Dedifferentiated amniotic fluid mesenchymal stem cell (primary cell): ENCODE results near the gene SKIC8.

Experiments
- DNase-seq: peaks from one replicate; pipeline ENCODE4 v3.0.0-alpha.2; 2016; ENCODE audit errors: extremely low spot score

The SKIC8 gene

DNA sequence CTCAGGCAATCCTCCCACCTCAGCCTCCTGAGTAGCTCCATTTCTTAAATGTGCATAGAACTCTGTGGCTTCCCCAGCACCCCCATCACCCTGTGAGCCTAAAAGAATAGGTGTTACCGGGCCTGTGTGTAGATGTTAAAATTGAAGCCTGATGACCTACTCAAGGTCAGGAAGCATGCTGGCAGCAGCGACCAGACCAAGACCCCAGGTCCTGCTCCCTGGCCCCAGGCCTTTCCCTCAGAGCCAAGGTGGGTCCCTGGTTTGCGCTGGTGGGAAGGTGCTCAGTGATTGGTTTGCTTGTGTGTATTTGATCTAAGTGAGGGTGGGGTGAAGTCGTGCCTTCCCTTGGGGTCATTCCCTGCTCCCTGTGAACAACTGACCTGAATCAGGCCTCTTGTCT lies 22.4 kb upstream of the SKIC8 start:
- DNase-seq = no peak

DNA sequence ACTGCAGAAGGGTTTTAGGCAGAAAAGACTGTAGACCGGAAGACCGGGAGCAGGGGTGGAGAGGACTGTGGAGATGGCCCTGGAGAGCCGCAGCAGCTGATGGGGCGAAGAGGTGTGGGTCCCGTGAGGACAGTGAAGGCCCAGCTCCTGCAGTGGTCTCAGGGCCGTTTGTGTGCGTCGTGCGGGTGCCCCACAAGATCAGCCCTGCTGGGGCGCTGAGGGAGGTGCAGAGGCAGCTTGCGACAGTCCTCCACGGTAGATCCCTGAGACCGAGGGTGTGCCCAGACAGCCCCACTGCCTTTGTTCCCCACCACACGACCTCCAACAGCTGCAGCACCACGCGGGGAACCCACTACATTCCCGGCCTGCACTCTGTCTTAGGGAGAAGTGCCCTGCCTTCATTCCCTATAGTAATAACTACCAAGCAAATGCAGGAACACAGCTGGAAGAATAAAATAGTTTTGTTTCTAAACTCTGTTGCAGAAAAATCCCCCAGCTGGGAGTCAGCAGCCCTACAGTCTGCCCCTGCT lies 21.7 kb upstream of the SKIC8 start:
- no peak for DNase-seq

DNA sequence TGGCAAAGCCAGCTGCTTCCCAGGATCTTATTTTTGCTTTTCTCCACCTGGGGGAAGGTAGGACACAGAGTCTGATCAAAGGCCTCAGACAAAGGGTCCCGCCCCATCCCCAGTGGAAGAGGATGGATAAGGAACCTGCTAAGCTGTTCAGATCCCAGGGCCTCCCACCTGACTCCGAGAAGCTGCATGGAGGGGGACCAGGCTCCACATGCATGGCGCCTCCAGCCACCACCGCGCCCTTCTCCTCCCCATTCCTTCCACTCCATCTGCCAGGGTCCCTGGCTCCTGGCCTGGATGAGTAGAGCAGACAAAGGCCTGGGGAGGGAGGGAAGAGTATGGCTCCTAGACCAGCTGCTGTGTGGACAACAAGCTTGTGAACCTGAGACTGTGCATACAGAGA lies 20.8 kb upstream of the SKIC8 start:
- no peak for DNase-seq

DNA sequence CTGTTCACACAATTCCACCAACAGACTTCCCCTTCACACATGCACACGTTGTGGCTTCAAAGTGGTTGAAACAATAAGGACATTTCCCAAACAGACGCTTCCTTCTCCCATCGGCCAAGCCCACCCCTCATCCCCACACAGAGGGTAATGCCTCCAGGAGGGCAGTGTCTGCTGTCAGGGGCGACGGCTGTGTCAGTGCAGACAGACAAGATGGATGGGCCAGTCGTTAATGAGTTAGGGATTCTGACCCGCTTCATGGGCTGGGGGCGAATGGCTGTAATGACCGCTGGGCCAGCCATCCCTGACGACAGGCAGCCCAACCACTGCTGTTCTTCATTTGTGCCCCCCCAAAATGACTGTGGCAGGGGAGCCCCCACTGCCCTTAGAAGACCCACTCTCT lies 20.2 kb upstream of the SKIC8 start:
- DNase-seq = no peak

DNA sequence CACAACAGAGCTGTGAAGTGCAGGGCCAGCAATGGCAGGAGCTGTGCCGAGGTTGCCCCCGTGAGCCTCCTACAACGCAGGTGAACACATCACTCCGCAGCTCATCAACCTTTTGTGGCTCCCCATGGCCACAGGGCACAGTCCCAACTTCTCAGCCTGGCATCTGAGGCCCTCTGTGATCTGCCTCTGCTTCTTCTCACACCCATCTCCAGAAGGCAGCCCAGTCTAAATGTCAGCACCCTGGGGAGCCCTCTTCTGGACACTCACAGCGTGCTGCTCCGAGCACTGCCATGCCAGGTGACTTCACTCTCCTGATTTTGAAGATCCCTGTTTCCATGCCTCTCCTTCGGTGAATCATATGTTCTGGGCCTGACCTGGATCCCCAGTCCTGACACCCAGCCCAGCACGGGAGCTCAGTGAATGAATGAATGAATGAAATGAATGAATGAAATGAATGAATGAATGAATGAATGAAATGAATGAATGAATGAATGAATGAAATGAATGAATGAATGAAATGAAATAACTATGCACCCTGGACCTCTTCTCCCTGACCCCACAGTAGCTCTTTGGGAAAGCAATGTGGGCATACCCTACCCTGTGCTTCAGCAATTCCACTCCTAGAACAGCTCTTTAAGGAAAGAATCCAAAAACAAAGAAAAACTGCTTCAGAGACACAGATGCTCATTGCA lies 17.9 kb upstream of the SKIC8 start:
- no peak for DNase-seq

DNA sequence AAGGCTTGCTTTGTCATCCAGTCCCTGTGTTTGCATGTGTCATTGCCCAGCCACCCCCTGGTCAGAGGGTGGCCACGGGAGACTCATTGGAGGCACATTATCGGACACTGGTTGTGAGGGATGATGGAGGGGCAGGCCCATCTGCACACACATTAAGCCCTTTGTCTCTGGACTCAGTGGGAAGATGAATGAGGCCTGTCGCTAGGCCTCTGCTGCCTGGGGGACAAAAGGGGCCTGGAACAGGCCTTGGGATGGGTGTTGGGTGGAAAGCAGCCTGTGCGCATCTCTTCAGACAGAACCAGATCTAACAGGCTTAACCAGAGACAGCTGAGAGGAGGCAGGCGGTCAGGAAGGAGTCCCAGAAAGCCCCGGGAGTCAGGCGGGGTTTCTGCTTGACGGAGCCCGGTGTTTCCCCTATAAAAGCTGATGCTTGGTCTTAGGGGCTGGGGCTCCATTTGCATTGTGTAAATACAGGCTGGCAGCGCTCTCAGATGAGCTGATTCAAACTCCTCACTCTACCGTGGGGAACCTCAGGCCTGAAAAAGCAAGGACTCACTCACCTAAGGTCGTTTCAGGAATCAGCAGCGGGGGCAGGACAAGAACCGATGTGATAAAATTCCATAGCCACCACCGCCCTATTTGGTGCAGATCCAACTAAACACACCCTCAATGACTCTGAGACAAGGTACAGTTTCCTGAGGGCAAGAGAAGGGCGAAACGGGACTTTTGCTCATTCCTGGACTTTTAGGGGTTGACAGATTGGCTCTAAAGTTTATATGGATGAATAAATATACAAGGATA lies 17.1 kb upstream of the SKIC8 start:
- DNase-seq = no peak

DNA sequence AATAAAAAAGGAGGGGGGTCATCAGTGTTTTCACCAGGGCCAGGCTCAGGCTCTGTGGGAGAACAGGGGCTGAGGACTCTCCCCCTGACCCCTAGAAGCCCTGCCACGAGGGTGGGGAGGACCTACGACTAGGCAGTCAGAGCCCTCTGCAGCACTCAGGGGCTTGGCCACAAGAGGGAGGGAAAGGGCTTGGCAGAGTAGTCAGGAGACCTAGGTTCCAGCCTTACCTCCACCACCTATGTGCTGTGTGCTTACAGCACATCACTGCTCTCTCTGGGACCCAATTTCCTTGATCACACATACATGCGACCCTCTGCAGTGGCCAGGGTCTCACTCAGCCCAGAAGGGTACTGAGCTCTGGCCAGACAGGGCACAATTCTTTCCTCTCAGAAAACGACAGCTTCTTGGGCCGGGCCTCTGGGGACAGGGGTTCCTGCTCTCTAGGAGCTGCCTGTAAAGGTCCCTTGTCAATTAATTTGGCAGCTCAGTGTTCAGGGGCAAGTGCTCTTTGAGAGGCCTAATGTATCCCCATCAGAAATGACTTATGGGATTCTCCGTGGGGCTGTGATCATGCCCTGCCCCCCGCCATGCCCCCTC lies 16.4 kb upstream of the SKIC8 start:
- DNase-seq = no peak

DNA sequence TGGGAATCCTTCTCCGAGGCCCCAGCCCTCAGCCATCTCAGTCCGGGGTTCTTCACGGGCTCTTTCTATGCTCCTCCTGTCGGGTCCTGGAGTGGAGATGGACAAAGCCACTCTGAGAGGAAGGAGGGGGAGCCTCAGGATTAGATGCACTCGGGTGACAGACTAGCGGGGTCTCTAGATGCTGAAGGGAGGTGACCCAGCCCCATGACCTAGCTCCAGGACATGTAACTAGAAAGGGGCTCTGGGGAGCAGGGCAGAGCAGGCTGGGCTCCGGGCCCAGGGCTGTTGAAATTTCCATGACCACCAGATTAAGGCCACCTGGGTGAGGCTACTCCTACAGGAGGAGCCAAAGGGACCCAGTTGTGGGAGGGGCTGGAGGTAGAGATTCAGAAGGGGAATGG lies 14.8 kb upstream of the SKIC8 start:
- no peak for DNase-seq

DNA sequence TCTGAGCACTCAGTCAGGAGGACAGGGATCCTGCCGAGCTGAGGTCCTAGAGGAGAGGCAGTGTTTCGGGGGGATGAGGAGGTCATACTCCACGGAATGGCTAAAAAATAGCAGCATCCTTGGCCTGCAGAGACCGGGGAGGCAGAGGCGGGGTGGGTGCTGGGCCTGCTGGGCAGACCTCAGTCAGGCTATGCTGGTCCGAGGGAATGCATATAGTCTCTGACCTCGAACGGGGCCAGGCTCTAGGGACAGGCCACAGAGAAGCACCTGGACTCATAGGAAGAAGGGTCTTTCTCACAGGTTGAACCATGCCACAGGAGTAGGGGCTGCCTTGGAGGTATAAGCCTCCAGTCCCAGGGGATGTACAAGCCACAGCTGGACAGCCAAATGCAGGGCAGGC lies 14.0 kb upstream of the SKIC8 start:
- DNase-seq = no peak

DNA sequence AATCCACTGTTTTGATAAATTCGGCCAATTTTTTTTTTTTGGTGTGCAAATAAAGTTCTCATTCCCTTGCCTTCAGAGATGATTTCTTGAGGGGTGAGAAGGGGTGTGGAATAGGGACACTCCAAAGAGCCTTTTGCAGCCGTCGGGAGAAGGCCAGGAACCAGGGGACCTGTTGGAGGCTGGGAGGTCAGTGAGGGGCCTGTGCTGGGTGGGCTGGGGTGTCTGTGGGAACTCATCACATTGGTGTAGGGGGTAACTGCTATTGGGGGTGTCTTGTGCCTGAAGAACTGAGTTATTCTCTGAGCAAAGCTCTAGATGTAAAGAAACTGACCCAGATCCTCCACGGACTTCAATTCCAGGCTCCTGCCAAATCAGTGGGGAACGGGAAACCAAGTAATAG lies 13.5 kb upstream of the SKIC8 start:
- DNase-seq = no peak

DNA sequence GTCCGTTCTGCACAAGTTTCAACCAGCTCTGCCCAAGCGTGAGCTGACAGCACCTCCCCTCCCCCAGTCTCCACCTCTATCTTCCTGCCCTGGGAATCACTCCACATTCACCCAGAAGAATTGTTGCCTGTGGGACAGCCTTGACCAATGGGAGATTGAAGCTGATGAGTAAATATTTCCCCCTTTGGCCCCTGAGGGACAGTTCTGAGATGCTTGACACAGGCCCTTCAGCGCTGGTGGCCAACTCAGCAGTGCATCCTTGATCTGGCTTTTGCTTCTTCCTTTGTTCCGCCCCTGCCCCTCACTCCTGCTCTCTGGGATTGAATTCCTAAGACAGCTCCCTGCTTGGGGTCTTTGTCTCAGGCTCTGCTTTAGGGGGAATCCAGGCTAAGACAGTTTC lies 13.1 kb upstream of the SKIC8 start:
- DNase-seq = no peak

DNA sequence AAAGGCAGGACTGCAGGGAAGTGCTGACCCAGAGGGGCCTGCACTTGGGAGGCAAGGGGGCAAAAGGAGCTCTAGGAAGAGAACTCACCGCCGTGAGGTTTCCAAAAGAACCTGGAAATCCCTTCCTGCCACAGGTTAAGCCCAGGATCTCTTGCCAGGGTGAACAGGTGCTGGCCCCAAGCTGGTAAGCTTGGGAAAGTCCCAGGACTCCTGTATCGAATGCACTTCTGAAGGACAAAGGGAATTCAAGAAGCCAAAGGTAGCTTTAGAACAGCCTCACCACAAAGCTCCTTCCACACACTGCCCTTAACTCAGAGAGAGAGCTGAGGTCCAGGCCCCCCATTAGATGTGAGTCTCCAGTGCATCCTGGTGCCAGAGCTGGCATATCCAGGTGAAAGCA lies 11.9 kb upstream of the SKIC8 start:
- DNase-seq = no peak

DNA sequence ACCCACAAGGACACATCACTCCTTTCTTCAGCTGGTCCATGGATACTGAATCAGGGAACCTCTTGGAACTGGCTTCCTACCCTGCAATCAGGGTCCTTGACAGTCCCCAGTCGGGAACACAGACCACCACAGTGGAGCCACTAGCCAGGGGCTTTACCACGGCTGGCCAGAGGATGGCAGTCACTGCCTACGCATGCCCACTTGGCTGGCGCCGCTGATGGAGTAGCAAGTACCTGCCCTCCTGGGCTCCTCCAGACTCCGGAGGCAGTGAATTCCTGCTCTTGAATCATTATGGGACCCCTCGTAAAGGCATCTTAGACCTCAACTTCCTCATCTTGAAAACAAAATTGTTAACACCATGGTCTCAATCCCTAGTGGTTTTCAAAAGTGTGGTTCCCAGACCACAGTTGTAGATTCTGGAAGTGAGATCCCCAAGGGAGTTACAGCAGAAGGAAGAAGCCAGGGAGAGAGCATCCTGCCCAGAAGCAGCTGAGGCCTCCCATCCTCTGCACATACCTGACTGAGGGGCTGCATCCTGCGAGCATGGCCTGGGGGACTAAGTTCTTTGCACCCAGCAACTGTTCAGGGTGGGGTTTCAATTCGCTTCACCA lies 9.1 kb upstream of the SKIC8 start:
- peak; percentile 65 for DNase-seq

DNA sequence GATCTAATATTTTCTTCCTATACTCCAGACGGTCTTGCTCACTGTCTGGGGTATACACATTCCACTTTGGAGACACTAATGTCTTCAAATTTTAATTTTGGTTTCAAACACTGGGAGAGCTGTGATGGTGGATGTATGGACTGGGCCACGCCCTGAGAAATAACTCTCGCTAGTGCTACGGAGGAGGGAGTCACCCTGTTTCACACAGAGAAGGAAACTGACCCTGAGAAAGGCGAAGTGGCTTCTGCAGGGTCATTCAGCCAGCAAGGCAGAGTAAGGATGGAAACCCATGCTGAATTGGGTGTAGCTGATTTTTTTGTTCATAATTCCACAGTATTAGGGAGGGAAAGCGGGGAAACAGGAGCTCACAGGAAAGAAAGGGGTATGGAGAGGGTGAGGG lies 8.6 kb upstream of the SKIC8 start:
- no peak for DNase-seq

DNA sequence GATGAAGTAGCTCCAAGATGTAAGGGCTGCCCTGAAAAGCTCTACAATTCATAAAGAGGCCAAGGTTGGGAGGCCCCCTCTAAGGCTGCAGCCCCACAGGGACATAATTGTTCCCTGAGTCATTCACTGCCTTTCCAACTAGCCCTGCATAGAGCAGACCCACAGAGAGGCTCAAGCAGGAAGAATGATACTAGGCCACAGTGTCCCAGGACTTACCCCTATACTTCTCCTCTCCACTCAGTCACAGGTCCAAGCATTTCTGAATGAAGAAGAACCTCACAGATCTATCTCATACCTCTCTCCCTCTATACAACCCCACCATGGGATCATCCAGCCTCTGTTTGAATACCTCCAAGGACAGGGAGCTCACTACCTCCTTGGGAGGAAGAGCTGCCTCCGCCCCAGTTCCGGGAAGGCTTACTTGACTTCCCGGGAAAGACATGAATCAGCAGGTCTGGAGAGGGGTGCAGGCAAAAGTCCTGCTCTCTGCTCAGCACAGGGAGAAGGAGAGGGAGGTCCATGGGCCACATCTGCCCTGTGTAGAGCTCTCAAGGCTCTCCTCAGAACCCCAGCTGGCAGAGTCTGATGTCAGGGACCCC lies 6.9 kb upstream of the SKIC8 start:
- DNase-seq = peak; percentile 40

DNA sequence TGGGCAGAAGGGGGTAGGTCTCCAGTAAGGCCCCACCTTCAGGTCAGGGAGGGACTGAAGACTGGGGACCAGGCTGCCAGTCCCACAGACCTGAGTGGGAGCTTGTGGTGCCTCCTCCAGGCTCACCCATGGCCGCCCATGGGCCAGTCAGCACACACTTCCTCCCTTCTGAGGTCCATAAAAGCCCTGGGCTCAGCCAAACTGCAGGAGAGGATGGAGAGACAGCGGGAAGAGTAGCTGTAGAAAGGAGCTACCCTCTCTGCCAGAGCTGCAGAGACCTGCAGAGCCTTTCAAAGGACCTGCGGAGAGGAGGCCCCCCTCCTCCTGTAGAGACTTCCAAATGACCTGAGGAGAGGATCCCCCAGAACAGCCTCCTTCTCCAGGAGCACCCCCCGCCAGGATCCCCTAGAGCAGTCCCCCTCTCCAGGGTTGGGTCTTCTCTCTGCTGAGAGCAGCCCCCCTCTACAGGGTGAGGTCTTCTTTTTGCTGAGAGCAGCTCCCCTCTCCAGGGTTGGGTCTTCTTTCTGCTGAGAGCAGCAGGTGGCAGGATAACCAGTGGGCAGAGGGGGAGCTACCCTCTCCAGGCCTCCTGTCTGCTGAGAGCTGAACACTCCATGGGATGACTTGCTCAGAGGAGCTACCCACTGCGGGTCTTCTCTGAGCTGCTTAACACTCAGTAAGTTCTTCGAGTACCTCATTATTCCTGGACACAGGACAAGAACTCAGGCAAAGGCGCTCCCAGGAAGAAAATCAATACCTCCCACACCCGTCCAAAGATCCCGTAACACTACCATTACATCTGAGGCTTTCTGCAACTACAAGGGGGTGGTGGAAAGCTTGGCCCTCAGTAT lies 5.0 kb upstream of the SKIC8 start:
- no peak for DNase-seq

DNA sequence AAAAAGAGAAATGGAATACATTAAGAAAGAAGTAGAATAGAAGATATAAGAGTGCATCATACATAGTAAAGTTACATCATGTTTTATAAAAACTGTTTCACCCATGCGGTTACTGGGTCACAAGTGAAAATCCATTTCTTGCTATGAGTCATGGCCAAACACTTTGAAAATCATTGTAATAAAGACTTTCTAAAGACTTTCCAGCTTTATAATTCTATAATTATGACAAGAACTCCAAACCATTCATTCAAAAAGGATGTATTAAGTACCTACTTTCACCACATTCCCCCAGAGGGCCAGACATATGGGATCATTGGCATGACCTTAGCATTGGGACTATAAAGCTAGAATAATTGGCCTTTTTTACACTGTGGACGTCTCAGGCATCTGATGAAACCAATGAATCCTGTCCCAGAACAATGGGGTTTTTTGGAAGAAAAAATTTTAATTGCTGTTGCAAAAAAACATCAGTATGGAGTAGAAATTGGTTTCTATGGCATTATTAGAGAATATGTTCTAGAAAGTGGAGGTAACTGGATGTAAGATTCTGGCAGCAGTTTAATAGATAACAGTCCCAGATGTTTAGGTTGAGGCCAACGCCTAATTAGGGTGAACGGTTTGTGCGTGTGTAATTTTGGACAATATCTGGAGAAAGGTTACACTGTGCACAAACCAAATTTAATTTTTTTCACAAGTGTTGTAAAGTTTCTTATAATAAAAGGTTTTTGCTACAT lies 3.3 kb upstream of the SKIC8 start:
- peak; percentile 52 for DNase-seq

DNA sequence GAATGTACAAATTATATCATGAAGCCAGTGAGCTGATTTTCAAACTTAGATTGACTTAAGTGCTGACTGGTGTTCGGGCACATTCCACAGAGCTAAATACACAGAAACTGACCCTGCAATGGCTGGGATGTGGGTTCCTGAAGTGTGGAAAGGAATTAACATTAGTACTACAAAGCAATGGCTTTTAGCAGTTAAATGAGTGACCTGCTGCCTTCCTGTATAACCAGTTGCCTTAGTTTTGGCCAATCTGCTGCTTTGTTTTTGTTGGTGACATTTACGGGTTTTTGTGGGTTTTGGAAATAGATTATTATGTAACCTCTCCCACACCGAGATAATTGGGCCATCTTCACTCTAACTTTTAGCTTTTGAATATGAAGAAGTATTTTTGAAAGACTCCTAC lies 2.4 kb upstream of the SKIC8 start:
- DNase-seq = no peak

DNA sequence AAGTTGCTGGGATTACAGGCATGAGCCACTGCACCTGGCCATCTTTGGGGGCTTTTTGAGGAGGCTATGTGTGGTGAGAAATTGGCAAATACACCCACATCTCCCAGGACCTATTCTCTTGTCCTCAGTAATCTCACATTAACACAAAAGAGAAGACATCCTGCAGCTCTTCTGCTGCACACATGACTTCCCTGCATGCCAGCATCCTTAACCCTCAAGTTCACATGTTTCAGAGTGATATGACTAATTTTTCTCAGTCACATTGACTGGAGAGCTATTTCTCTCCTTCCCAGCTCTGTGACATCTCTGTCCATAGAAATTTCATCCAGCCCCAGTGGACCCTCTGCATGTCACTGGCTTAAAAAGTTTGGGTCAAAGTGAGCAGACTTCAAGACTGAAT lies 1.9 kb upstream of the SKIC8 start:
- DNase-seq = no peak

DNA sequence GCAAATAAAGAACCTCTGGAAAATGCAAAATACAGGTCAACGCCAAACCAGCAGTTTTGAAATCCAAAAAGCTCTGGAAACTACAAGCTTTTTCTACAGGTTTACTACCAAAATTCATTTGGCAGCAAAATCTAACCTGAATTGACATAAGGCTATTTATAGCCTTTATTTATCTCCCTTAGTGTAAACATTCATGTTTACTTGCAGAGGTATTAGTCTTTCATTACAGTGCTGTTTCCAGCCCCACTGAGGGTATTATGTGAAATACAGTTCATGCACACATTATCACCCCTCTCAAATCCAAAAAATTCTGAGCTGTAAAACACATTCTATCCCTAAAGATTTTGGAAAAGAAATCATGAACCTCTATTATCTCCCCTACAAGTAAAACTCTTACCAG lies 7.2 kb downstream of the SKIC8 start:
- DNase-seq = no peak

DNA sequence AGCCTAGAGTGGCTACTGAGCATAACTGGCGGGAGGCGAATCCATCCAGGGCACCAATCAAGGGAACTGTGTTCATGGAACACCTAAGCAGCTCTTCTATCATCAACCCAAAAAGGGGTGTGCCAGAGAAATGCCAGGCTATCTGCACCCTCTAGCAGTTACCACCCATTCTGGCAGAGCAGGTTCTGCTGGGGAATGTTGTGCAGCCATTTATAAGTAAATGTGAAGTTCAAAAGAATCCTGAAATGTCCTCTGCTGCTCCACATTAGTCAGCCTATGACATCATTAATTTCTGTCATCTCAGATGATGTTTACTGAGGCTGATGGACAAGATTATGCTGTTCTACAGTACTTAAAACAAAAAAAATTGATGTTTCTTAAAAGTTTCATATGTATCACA lies 7.7 kb downstream of the SKIC8 start:
- no peak for DNase-seq
